MM.1S (cell line): ENCODE results near the gene FAM131A.

Source experiments
- EZH2 ChIP-seq: fragments of 300-600 bp; sonication (generic); optimal IDR thresholded peaks from 2 replicates; pipeline ENCODE3; 2017; ENCODE audit warnings: low read depth, mild to moderate bottlenecking, antibody characterized with exemption, low read length, mixed read lengths
- TF ChIP-seq, protein P1 (sequence below): fragments of 300-600 bp; sonication (generic); IDR thresholded peaks from 2 replicates; pipeline ENCODE4 v1.5.1; 2016; ENCODE audit warnings: antibody characterized with exemption, low read length, mixed read lengths

DNA sequence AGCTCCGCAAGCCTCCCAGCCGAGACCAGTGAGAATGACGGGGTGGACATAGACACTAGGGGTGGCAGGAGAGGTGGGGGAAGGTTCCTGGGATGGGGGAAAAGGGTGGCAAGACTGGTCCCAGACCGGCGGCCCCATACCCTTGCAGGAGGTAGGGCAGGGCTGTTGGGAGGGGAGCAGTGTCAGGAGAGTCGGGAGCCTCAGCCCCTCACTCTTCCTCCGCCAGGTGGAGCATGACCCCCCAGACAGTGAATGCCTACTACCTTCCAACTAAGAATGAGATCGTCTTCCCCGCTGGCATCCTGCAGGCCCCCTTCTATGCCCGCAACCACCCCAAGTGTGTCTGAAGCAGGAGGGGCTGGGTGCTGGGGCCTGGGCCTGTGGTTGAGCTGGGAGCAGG, 47.1 kb upstream of the FAM131A start:
- TF ChIP-seq, protein P1, sequence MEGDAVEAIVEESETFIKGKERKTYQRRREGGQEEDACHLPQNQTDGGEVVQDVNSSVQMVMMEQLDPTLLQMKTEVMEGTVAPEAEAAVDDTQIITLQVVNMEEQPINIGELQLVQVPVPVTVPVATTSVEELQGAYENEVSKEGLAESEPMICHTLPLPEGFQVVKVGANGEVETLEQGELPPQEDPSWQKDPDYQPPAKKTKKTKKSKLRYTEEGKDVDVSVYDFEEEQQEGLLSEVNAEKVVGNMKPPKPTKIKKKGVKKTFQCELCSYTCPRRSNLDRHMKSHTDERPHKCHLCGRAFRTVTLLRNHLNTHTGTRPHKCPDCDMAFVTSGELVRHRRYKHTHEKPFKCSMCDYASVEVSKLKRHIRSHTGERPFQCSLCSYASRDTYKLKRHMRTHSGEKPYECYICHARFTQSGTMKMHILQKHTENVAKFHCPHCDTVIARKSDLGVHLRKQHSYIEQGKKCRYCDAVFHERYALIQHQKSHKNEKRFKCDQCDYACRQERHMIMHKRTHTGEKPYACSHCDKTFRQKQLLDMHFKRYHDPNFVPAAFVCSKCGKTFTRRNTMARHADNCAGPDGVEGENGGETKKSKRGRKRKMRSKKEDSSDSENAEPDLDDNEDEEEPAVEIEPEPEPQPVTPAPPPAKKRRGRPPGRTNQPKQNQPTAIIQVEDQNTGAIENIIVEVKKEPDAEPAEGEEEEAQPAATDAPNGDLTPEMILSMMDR = no peak
- TF ChIP-seq EZH2 = no peak
